Head of caudate nucleus (tissue), 42 donors: ENCODE measurements around the gene TMEM52B.
"Not testable (repeated sequence)": the region's sequence is repeated elsewhere in the genome, so short reads cannot be mapped to it uniquely, and the experiment has no call there.

Source experiments
- DNase-seq, 42 donors: peaks; one replicate each; pipeline versions ENCODE4 v3.0.0 to v3.0.0-alpha.2; 2020 to 2021; ENCODE audit warnings: mixed read lengths in 7 of 42
- intact Hi-C: fragments of 100-400 bp; cut with DNase I; formaldehyde crosslinking; loops from one replicate; pipeline ENCODE4 v1.15.0; 2022

Gene TMEM52B

DNA sequence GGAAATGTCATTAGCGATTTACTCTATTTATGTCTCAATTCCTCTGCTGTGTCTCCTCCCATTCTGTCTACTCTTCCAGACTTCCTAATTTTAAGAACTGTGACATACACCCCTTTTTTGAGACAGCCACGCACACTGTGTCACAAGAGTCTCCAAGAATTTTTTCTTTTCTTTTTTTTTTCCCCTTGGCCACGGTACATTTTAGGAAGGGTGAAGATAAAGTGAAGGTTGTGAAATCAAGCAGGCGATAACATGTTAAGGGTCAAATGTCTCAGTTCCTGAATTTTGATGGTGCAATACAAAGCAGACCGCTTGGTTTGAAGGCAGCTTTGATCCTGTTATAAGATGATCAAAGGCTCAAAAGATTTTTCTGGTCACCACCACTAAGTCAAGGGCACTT, 11.2 kb upstream of the TMEM52B start:
- DNase-seq = no peak
- intact Hi-C loops = no loop called here

DNA sequence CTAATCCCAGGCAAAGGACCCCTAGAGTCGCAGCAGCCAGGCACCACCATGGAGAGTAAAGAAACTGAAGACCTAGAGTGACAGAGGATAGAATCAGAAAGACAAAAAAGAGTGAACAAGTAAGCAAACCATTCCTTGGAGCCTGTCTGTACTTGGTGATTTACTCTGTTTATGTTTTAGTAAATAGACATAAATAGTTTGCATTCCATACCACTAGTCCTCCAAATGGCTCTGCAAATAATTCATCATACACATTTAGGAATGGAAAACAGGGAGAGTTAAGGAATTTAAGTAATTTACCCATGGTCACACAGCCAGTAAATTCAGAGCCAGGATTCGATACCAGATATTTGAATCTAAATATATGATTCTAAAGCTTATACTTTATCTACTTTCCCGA, 9.7 kb upstream of the TMEM52B start:
- intact Hi-C loops = no loop called here

DNA sequence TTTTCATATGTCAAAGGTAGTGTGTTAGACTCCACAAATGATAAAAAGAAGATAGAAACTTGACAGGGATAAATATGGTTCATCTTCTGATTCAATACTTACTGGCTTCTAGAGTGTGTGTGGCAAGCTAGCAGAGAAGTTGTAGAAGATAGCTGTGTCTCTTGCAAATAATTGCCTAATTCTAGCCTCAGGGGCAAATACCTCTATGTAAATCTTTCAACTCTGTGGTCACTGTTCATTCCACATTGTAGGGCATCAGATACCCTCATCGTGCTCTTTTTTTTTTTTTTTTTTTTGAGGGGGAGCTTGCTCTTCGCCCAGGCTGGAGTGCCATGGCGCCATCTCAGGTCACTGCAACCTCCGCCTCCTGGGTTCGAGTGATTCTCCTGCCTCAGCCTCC, 8.6 kb upstream of the TMEM52B start:
- DNase-seq = no peak
- intact Hi-C loops = no loop called here

More for the DNA sequence above, 9.7 kb upstream of the TMEM52B start:
- no peak for DNase-seq

DNA sequence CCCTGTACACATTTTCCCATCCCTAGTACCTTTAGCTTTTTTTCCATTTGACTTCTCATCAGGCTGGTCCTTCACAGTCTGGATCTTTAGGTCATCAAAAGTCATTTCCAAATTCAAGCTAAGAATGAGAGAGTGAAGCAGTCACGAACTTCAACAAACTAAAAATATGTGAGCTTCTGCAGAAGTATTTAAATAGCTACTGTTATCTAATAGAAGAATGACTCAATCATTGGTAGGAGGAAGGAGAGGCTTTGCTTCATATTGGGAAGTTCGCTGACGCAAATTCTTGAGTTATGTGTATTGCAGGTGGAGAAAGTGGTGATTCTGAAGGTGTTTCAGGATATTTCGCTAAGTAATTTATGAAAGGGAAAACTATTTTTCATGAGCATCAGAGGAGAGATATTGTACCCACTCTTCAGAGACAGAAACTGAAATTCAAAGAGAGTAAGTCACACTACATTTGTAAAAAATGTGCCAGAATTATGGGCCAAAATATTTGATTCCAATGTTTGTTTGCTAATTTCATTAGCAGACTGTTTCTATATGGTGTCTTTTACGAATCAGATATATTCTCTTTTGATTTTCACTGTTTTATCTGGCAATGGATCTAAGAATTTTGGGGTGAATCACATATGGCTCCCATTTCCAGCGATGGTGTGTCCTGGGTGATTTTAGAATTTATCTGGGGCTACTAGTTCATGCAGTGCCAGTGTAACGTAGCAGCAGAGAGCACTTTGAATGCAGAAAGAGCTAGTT, 6.7 kb upstream of the TMEM52B start, which contains the start of gene OLR1:
TSS of gene OLR1 (minus strand) at position 160 of the 756 bp plus-strand sequence. CDS start at position 105, 55 bp downstream.
- intact Hi-C loops = no loop called here
- DNase-seq = peak in 14 of 42 donors; percentile 13 to 74 (median 38)

DNA sequence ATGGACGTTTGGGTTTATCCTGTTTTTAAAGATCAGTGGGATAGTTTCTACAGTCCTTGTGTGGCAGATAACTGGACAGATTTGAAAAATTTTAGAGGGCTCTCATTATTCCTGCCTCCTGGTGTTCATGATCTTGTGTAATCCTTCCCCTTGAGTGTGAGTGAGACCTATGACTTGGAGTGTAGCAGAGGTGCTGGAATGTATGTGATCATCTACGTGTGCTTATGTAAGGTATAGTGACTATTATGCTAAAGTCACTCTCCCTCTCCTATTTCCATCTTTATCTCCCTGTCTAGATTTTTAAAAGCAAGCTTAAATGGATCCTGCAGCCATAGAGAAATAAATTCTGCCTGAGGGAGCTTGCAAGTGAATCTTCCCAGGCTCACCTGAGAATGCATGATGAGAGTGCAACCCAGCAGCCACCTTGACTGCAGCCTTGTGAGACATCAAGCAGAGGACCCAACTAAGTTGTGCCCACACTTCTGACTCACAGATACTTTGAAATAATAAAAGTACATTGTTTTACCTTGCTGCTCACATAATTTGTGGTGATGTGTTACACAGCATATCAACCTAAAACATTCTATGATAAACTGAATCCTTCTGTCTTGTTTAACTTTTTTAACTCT, 3.7 kb upstream of the TMEM52B start:
- peak in 19 of 42 donors; percentile 17 to 75 (median 42) for DNase-seq
- intact Hi-C loops = no loop called here

DNA sequence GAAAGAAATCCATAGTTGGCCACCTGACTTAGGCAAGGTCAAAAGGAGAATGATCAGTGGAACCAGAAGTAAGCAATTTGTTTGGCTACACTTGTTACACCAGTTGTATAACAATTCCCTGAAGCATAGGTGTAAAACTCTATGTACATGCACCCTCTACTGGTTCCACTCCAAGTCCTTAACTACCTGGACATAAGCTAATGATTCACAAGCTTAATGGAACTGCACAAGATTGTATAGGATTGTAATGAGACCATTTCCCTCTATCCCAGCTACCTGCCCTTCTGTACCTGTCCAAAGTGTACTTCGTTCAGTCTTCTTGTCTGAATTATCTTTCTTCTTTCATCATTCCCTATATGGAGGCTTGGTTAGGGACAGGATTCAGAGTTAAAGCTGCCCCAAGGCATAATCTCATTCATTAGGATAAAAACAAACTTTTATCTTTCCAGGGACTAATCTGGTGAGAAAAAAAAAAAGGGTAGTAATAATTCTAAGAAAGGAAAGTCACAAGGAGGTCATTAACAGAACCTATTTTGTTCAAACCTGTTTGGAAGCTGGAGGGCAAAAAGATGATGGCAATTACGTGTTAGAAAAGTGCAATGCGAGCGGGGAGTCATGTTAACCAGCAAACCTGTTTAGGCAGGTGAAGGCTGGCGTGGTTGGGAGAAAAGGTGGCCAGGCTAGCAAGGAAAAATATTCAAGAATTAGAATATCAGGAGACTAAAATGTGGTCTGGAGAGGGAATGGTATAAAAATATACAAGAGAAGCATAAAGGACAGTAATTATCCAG, 2.8 kb upstream of the TMEM52B start:
- no peak for DNase-seq
- intact Hi-C loops = no loop called here

DNA sequence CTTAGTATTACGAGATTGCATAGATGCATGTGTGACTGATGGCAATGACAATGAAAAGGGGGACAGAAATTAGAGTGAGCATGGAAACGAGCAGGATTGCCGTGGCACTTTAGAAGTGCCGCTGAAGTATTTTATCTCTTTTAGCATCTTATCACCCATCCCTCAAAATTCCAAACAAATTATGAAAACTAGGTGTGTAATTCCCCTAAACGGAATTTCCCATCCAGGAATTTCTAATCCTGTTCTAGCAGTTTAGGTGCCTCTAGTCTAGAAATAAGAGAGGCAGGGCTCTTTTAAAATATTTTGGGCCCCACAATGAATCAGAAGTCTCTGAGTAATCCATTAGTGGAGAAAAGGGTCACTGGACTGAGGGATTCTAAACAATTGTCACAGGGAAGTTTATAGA, 947 bp downstream of the TMEM52B start:
- no peak for DNase-seq
- intact Hi-C loops = no loop called here

DNA sequence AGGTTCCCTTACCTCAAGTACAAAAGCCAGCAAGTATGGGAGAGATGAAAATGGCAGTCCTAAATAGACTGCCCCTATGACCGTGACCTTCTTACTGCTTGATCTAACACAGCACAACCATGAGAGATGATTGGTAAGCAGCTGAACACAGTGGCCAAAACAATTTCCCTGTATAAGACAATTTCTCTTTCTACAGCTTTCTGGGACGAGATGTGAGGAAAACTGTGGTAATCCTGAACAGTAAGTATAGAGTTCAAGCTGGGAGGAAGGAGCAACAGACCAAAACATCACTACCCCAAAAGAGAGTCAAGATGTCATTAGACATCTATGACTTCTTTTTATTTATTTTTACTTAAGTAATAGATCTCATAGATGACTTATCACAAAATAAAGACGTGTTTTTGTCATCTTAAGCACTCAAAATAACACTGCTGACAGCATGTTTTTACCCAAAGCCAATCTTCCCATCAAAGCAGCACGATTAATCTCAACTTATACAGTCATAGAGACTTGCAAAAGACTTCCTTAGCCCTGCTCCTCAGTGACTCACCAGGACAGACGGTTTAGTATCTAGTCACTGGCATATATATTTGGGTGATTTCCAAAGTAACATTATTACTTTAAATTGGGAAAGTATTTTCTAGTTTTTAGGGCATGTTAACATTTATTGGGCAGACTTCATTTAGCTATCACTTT, 3.7 kb downstream of the TMEM52B start:
- intact Hi-C loops = no loop called here
- no peak for DNase-seq

DNA sequence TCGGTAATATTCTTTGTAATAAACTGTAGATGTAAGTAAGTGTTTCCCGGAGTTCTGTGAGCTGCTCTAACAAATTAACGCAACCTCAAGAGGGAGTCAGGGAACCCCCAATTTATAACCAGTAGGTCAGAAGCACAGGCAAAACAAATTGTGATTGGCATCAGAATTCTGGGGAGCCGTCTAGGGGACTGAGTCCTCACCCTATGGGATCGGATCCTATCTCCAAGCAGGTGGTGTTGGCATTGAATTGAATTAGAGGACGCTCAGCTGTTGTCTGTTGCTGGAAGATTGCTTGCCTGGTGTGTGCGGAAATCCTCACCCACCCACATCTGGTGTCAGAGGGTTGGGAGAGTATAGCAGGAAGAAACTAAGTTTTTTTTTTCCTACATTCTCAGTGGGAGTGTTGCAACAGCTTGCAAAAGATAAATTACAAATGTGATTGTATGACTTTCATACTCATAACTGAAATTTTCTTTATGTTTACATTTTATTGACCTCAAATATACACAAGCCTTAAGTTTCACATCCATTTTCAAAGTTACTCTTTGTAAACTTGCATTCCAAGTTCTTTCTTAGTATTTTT, 5.5 kb downstream of the TMEM52B start:
- intact Hi-C loops = no loop called here

DNA sequence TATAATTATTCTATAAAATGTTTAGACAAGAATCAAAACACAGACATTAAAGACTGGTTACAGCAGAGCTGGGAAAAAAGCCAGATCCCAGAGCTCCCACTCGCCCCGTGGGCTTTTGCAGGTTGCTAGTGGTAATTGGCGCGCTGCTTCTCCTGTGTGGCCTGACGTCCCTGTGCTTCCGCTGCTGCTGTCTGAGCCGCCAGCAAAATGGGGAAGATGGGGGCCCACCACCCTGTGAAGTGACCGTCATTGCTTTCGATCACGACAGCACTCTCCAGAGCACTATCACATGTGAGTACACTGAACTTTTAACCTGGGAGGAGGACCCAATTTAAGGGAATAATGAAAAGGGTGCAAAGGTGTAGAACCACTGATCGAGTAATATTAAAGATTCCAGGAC, 7.5 kb downstream of the TMEM52B start:
- intact Hi-C loops = no loop called here
- peak in 37 of 42 donors; percentile 18 to 76 (median 46) for DNase-seq

More for the DNA sequence above, 5.5 kb downstream of the TMEM52B start:
- peak in 1 of 42 donors; percentile 22 for DNase-seq

DNA sequence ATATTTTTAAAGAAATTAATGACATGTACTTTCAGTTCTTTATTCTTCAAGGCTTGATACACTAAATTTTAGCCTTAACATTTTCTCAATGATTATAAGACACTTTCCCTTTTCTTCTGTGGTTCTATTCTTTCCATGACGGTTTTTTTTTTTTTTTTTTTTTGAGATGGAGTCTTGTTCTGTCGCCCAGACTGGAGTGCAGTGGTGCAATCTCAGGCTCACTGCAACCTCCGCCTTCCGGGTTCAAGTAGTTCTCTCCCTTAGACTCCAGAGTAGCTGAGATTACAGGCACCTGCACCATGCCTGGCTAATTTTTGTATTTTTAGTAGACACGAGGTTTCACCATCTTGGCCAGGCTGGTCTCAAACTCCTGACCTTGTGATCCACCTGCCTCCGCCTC, 8.1 kb downstream of the TMEM52B start:
- intact Hi-C loops = not testable (repeated sequence)

DNA sequence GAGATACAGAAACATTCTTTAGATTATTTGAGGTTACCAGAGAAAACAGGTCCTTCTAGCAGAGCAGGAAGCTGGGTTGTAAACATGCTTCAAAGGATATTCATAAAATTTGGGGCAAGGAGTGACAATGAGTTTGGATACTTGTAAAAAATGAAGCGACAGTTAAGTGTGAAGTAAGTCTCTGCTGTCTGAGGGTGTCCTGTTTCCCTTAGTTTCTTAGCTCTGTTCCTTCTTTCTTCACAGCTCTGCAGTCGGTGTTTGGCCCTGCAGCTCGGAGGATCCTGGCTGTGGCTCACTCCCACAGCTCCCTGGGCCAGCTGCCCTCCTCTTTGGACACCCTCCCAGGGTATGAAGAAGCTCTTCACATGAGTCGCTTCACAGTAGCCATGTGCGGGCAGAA, 10.8 kb downstream of the TMEM52B start:
- peak in 8 of 42 donors; percentile 7 to 56 (median 19) for DNase-seq
- intact Hi-C loops = loop anchor here (2.0 kb wide), 1 partner anchor 37 kb away; no protein-coding TSS in a partner anchor

More for the DNA sequence above, 8.1 kb downstream of the TMEM52B start:
- not testable (repeated sequence) for DNase-seq

DNA sequence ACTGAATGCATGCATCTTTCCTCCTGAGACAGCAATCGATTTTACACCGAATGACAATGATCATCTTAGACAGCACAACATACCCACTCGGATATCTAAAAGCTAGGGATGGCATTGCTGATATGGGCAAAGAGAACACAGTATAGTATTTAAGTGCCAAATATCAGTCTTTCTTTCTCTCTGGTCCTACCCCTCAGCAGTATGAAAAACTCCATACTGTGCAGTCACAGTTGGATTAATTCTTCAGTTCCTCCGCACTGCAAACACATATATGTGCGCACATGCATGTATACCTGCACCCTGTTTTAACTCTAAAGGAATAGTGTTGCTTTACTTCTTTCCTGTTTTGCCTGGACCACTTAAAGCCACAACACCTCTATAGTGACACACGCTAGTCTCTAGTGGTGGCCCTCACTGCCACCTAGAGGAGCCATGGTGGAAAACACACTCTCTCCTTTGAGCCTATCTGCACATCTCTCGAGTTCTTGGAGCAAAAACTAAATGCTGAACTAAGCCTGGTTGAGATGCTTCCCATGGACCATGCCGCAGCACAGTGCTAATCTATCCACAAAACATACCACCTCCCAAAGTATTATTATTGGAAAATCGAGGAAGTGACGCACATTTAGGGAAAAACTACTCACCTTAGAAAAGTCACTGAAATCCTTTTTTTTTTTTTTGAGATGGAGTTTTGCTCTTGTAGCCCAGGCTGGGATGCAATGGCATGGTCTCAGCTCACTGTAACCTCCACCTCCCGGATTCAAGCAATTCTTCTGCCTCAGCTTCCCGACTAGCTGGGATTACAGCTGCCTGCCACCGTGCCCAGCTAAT, 11.9 kb downstream of the TMEM52B start:
- intact Hi-C loops = loop anchor here (2.0 kb wide), 1 partner anchor 38 kb away; no protein-coding TSS in a partner anchor
- peak; percentile 30 to 88 (median 74) for DNase-seq

DNA sequence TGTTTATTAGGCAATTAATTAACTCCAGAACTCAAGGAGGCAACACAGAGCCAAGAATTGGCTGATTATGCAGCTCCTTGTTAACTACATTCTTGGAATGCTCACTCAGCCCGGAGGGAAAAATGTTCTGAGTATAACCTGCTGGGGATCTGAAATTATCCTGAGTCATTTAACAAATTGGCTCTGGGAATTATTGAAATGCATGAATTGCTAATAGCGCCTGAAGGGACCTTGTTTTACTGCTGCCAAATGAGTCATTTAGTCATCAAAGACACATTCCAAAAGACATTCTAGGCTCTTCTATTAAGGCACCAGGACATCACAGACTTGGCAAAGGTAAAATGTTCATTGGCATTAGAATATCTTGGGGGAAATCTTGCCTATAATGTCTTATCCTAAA, 13.0 kb downstream of the TMEM52B start:
- intact Hi-C loops = loop anchor here (2.0 kb wide), 1 partner anchor 39 kb away; no protein-coding TSS in a partner anchor

DNA sequence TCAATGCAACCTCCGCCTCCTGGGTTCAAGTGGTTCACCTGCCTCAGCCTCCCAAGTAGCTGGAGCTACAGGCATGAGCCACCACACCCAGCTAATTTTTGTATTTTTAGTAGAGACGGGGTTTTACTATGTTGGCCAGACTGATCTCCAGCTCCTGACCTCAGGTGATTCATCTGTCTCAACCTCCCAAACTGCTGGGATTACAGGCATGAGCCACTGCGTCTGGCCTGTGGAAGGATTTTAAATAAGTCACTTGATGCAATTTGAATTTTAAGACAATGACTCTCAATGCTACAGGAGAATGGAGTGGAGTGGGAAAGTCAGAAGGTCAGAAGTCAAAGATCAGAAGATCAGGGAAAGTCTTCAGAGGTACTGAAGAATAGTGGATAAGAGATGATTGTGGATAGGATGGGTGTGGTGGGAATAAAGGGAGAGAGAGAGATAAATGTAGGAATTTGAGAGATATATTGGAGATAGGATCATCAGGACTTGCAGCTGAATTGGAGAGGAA, 15.4 kb downstream of the TMEM52B start:
- DNase-seq = no peak
- intact Hi-C loops = no loop called here

More for the DNA sequence above, 13.0 kb downstream of the TMEM52B start:
- peak in 2 of 42 donors; percentile 25 to 64 for DNase-seq

DNA sequence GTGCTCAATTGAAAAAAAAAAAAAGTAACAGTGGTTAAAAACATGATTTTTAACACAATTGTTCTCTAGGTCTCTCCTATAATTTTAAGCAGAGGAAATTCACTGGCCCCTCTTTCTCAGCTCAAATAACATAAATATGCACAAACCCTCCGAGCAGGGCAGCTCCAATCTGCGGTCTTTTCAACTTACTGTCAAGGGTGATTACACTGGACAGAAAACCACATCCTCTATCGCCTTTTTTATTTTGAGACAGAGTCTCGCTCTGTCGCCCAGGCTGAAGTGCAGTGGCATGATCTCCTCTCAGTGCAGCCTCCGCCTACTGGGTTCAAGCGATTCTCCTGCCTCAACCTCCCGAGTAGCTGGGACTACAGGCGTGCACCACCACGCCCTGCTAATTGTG, 17.4 kb downstream of the TMEM52B start:
- intact Hi-C loops = no loop called here
- no peak for DNase-seq

DNA sequence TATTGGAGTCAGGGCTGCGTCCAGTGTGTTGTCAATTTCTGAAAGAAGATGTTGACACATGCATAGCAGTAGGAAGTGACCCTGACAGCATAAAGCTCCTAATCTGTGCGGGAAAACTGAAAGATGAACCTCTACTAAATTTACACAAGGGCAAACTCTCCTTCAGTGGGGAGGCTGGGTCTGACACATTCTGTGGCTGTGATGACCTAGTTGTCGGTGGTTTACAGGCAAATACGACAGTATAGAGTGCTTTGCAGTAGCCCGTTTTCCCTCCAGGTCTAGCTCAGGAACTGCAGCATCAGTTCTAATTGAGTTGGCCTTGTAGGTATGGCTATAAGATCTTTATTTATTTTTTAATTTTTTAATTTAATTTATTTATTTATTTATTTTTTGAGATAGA, 19.0 kb downstream of the TMEM52B start:
- intact Hi-C loops = no loop called here
- DNase-seq = no peak
